GM10266 (cell line): ENCODE results near the gene ELP5.

Experiments used
- DNase-seq: peaks from one replicate; pipeline ENCODE4 v3.0.0; 2012; ENCODE audit errors: extremely low spot score
- TF ChIP-seq, protein P1 (sequence below): IDR thresholded peaks from 2 replicates; pipeline ENCODE4 v1.5.1; 2012; ENCODE audit warnings: mild to moderate bottlenecking, low read depth; ENCODE audit not compliant: control insufficient read depth, insufficient read depth; ENCODE audit errors: missing control alignments

The ELP5 gene

GRCh38 chr17:7260651-7261378 is 8.8 kb downstream of the ELP5 start:
- peak; percentile 68 for DNase-seq
- TF ChIP-seq, protein P1, sequence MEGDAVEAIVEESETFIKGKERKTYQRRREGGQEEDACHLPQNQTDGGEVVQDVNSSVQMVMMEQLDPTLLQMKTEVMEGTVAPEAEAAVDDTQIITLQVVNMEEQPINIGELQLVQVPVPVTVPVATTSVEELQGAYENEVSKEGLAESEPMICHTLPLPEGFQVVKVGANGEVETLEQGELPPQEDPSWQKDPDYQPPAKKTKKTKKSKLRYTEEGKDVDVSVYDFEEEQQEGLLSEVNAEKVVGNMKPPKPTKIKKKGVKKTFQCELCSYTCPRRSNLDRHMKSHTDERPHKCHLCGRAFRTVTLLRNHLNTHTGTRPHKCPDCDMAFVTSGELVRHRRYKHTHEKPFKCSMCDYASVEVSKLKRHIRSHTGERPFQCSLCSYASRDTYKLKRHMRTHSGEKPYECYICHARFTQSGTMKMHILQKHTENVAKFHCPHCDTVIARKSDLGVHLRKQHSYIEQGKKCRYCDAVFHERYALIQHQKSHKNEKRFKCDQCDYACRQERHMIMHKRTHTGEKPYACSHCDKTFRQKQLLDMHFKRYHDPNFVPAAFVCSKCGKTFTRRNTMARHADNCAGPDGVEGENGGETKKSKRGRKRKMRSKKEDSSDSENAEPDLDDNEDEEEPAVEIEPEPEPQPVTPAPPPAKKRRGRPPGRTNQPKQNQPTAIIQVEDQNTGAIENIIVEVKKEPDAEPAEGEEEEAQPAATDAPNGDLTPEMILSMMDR: no peak

GRCh38 chr17:7261379-7262191 is 9.6 kb downstream of the ELP5 start:
- DNase-seq: peak; percentile 73
- TF ChIP-seq, protein P1: no peak

DNA sequence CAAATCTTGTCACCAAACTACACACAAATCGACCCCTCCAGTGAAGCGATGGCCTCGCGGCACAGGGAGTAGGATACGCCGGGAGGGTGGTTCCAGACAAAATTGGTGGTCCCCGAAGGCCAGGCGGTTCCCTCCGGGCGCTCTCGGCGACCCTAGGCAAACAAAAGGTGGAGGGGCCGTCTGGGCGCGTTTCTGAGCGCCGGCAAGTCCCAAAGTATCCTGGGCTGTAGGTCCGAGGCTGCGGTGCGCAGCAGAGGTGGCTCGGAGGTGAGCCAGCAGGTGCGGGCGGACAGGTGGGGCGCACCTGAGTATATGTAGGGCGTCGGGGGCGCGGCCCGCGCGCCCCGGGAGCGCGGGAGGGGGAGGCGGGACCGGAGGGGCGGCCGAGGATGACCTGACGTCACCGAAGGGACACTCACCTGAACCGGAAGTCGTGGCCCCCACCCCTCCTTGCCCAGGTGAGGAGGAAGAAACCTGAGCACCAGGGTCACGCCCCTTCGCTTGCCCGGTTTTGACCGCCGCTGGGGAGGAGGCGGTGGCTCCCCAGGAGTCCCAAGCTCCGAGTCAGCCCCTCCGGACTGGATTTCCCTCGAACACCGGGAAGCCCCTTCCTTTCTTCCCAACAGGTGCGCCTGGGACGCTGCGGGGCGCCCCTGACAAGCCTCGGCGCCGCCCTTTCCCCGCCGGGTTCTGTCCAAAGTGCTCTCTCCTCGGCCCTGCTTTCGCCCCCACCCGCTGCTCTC is 10.3 kb downstream of the ELP5 start, which contains the start of gene CLDN7:
Gene CLDN7 (minus strand): TSS at position 287 of the 743 bp plus-strand sequence. CDS start 435 bp downstream, outside the sequence.
- no peak for DNase-seq
- TF ChIP-seq, protein P1: no peak

DNA sequence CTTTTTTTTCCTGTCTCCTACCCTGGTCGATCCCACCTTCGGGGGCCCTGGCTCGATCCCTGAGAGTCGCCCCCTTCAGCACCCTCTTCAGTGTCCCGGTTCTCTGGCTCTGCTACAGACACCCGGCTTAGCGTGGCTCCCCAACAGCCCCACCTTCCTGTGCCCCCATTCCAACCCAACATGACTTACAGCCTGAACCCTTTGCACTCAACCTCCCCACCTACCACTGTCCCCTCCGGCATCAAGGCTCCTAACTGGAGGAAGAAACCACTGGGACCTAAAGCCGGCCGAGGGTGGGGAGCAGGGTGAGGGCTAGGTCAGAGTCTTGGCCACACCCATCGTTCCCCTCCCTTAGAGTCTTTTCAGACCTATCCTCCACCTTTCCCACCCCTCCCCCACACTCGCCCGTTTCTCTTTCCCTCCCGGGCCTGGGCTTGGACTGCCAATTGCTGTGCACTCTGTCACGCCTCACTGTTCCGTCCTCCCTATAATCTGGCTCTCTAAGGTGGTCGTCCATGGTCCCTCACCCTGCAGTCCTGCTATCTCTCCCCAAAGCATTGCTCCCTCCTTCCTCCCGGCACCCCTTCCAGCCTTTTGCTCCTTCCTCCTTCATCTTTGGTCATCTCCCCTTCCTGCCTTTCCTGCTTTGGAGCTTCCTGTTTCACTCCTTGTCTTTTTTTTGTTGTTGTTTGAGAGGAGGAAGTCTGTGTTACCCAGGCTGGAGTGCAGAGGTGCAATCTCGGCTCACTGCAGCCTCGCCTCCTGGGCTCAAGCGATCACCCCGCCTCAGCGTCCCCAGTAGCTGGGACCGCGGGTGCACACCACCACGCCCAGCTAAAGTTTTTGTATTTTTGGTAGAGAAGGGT is 11.2 kb downstream of the ELP5 start:
- DNase-seq: no peak
- TF ChIP-seq, protein P1: no peak

- TF ChIP-seq, protein P1: no peak
- DNase-seq: no peak
Observed at GRCh38 chr17:7263801-7264078, 11.7 kb downstream of the ELP5 start.

DNA sequence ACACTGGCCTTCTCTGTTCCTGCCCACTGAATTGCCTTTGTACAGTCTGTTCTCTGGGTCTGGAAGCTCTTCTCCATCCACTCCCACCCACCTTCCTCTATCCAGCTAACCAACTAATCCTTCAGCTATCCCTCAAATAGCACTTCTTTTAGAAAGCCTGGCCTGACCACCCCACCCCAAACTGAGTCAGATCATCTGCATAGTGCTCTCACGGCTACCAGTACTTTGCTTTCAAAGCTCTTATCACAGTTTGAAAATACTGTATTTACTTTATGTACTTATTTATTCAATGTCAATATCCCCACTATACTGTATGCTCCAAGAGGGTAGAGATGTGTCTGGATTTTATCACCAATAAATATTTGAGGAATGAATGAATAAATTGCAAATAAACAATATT is 14.8 kb downstream of the ELP5 start:
- TF ChIP-seq, protein P1: no peak

More for the DNA sequence above, 14.8 kb downstream of the ELP5 start:
- no peak for DNase-seq
